PFSK-1 (cell line): ENCODE results near the gene CDKN2D.

ENCODE experiments used
- POLR2AphosphoS5 ChIP-seq: IDR thresholded peaks from 2 replicates; pipeline ENCODE4 v1.6.1; 2012; ENCODE audit warnings: low read depth, mild to moderate bottlenecking, control low read depth, low read length, moderate library complexity
- SIN3A ChIP-seq: IDR thresholded peaks from 2 replicates; pipeline ENCODE4 v1.6.1; 2012; ENCODE audit warnings: mild to moderate bottlenecking, low read length, moderate library complexity, borderline replicate concordance; ENCODE audit not compliant: insufficient read depth
- TAF1 ChIP-seq: IDR thresholded peaks from 2 replicates; pipeline ENCODE4 v1.6.1; 2012; ENCODE audit warnings: low read length, control low read depth, borderline replicate concordance; ENCODE audit not compliant: insufficient read depth
- TF ChIP-seq, protein P1 (sequence below), 2 experiments: IDR thresholded peaks; 2 replicates each; pipeline versions ENCODE4 v1.6.1 to v1.8.0; 2011 to 2012; ENCODE audit warnings: low read depth in 2 of 2, low read length in 2 of 2, control low read depth in 1 of 2, inconsistent platforms in 1 of 2, mild to moderate bottlenecking in 1 of 2, moderate library complexity in 1 of 2; ENCODE audit not compliant: insufficient read depth in 1 of 2

- peak; percentile 66 for TF ChIP-seq POLR2AphosphoS5
- no peak for TF ChIP-seq SIN3A
- TF ChIP-seq TAF1 = peak; percentile 86; the same call in 1 of the 2 replicates
- TF ChIP-seq, protein P1, sequence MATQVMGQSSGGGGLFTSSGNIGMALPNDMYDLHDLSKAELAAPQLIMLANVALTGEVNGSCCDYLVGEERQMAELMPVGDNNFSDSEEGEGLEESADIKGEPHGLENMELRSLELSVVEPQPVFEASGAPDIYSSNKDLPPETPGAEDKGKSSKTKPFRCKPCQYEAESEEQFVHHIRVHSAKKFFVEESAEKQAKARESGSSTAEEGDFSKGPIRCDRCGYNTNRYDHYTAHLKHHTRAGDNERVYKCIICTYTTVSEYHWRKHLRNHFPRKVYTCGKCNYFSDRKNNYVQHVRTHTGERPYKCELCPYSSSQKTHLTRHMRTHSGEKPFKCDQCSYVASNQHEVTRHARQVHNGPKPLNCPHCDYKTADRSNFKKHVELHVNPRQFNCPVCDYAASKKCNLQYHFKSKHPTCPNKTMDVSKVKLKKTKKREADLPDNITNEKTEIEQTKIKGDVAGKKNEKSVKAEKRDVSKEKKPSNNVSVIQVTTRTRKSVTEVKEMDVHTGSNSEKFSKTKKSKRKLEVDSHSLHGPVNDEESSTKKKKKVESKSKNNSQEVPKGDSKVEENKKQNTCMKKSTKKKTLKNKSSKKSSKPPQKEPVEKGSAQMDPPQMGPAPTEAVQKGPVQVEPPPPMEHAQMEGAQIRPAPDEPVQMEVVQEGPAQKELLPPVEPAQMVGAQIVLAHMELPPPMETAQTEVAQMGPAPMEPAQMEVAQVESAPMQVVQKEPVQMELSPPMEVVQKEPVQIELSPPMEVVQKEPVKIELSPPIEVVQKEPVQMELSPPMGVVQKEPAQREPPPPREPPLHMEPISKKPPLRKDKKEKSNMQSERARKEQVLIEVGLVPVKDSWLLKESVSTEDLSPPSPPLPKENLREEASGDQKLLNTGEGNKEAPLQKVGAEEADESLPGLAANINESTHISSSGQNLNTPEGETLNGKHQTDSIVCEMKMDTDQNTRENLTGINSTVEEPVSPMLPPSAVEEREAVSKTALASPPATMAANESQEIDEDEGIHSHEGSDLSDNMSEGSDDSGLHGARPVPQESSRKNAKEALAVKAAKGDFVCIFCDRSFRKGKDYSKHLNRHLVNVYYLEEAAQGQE (IDR thresholded peaks at IDR 0.05; ENCODE audit: insufficient read depth in 1 of 2, low read depth in 2 of 2, low read length in 2 of 2) = no peak
Measured at GRCh38 chr19:10543420-10544241, 25.1 kb downstream of the CDKN2D start, which contains the start of gene ATG4D.
